Testis (tissue), 3 donors: ENCODE data around the gene ZNF276. TPM values are rescaled to one million over a fixed set of nuclear protein-coding genes. Genes with fewer than 3 reads are reported as not detected.

ENCODE experiments used
- DNase-seq: peaks from one replicate; pipeline ENCODE4 v3.0.0-alpha.2; 2019
- H3K27ac ChIP-seq, 2 donors: fragments of 200-600 bp; sonication (generic); one replicate each; pipeline ENCODE4 v1.5.1; 2019
- H3K27me3 ChIP-seq: fragments of 200-600 bp; sonication (generic); one replicate; pipeline ENCODE4 v1.5.1; 2019
- H3K36me3 ChIP-seq: fragments of 200-600 bp; sonication (generic); one replicate; pipeline ENCODE4 v1.5.1; 2017; ENCODE audit warnings: low read depth; ENCODE audit errors: missing control alignments
- H3K4me1 ChIP-seq: fragments of 200-600 bp; sonication (generic); one replicate; pipeline ENCODE4 v1.5.1; 2019
- H3K4me3 ChIP-seq, 2 donors: fragments of 200-600 bp; sonication (generic); one replicate each; pipeline ENCODE4 v1.5.1; 2017 to 2019
- H3K9me3 ChIP-seq: fragments of 200-600 bp; sonication (generic); one replicate; pipeline ENCODE4 v1.5.1; 2017
- CTCF ChIP-seq, 3 experiments: fragments of 450-650 bp in 2 of 3; fragments of 200-600 bp in 1 of 3; sonication (generic) in 1 of 3; IDR thresholded peaks; one replicate each; pipeline ENCODE4 v1.5.1; 2016 to 2019; ENCODE audit warnings: antibody characterized with exemption in 3 of 3, mild to moderate bottlenecking in 2 of 3, moderate library complexity in 1 of 3
- POLR2A ChIP-seq: fragments of 450-650 bp; IDR thresholded peaks from one replicate; pipeline ENCODE4 v1.6.1; 2017; ENCODE audit warnings: antibody characterized with exemption, mild to moderate bottlenecking, moderate library complexity
- WGBS, 2 donors: methylation state at CpG; one replicate each; pipeline ENCODE4 v1.1.5; 2018; 5-methylcytosine and 5-hydroxymethylcytosine counted together
- intact Hi-C: fragments of 100-400 bp; cut with DNase I; formaldehyde crosslinking; loops from one replicate; pipeline ENCODE4 v1.15.1; 2023; ENCODE audit warnings: low total_unique reads
- polyA plus RNA-seq: library from polyadenylated mRNA; stranded (reverse); fragments of 350-450 nt; fragmentation: Illumina TruSeq; extraction: RNeasy Lipid Tissue Mini Kit (QIAGEN cat#74804); gene quantifications from one replicate; pipeline ENCODE4 v1.2.3, GENCODE V29; 2014; ENCODE audit warnings: low read depth, low replicate concordance; ENCODE audit not compliant: insufficient read depth
- total RNA-seq, 2 donors: library from RNA; depleted of rRNA; stranded (reverse); fragments of >200 nt; gene quantifications; one replicate each; pipeline ENCODE4 v1.2.3, GENCODE V29; 2016

Gene ZNF276
- total and polyA plus RNA-seq, 3 donors from 2014 or later: 31.0 to 48.4 (median 37.8) TPM

- intact Hi-C loops: no loop called here
- H3K4me3 ChIP-seq: peak overlapping the region; percentile 6 to 80
- no peaks in the 10 kb centered on the region for H3K9me3 ChIP-seq
- WGBS, 2 donors: 0 to 1% methylated on average over 2 to 30 of the region's 30 CpGs
- TF ChIP-seq POLR2A: no peak
- peak; percentile 62 to 87 (median 76) for TF ChIP-seq CTCF (IDR thresholded peaks at IDR 0.05)
- no peaks in the 10 kb centered on the region for H3K27me3 ChIP-seq
- peak; percentile 100 for DNase-seq
- H3K36me3 ChIP-seq: no peaks in the 10 kb centered on the region
- peaks cover 13% of the 10 kb centered on the region for H3K4me1 ChIP-seq
- peak overlapping the region; percentile 73 to 85 for H3K27ac ChIP-seq
These were observed 21.2 kb upstream of the ZNF276 start for GRCh38 chr16:89700100-89700648.

GRCh38 chr16:89700649-89701424 lies 20.5 kb upstream of the ZNF276 start:
- 1 to 2% methylated on average over 25 to 70 of the region's 78 CpGs for WGBS, 2 donors
- DNase-seq: peak; percentile 59
- Histone ChIP-seq H3K4me3 (peak overlapping the region; percentile 65 to 80), H3K27me3 (no peaks in the 10 kb centered on the region), H3K27ac (peak overlapping the region; percentile 73 to 85), H3K36me3 (no peaks in the 10 kb centered on the region), H3K4me1 (peaks cover 13% of the 10 kb centered on the region), H3K9me3 (no peaks in the 10 kb centered on the region)
- no peak for TF ChIP-seq POLR2A
- TF ChIP-seq CTCF (IDR thresholded peaks at IDR 0.05): no peak
- intact Hi-C loops: no loop called here

GRCh38 chr16:89701425-89702406 lies 19.6 kb upstream of the ZNF276 start, which contains the start of gene SPATA2L:
Gene SPATA2L (minus strand): TSS chr16:89701705. CDS start chr16:89701232, 473 bp downstream.
- no peaks in the 10 kb centered on the region for H3K27me3 ChIP-seq
- no peaks in the 10 kb centered on the region for H3K9me3 ChIP-seq
- DNase-seq: peak; percentile 94
- peaks cover 13% of the 10 kb centered on the region for H3K4me1 ChIP-seq
- peak within 1 kb of the TSS; percentile 73 to 85 for H3K27ac ChIP-seq
- H3K36me3 ChIP-seq: no peaks in the 10 kb centered on the region
- TF ChIP-seq POLR2A (peak; percentile 75), CTCF (IDR thresholded peaks at IDR 0.05) (no peak)
- peak within 1 kb of the TSS; percentile 65 to 80 for H3K4me3 ChIP-seq
- 1 to 2% methylated on average over 10 to 93 of the region's 97 CpGs for whole genome bisulfite sequencing, 2 donors
- intact Hi-C loops: no loop called here

- no peaks in the 10 kb centered on the region for H3K36me3 ChIP-seq
- DNase-seq: no peak
- no peaks in the 10 kb centered on the region for H3K27me3 ChIP-seq
- TF ChIP-seq POLR2A (no peak), CTCF (IDR thresholded peaks at IDR 0.05) (no peak)
- 81 to 84% methylated on average over 13 of the region's 13 CpGs for WGBS, 2 donors
- H3K27ac ChIP-seq: no peak overlapping the region
- no peaks in the 10 kb centered on the region for H3K9me3 ChIP-seq
- peaks cover 13% of the 10 kb centered on the region for H3K4me1 ChIP-seq
- no peak overlapping the region for H3K4me3 ChIP-seq
- intact Hi-C loops: no loop called here
These were observed 17.1 kb upstream of the ZNF276 start for GRCh38 chr16:89704281-89704680.
